H1 (cell line): ENCODE measurements around the gene KDM8. TPM values are rescaled to one million over a fixed set of nuclear protein-coding genes. Genes with fewer than 3 reads are reported as not detected.

Experiments
- CTCF ChIA-PET: fragments of 300-600 bp; sonication (Branson Sonifier 250); formaldehyde crosslinking; loops from one replicate; lab custom pipeline; 2021; ENCODE audit not compliant: partially characterized antibody; lab: Charles Lee
- POLR2A ChIA-PET: fragments of 300-600 bp; sonication (Branson Sonifier 250); formaldehyde crosslinking; loops from one replicate; lab custom pipeline; 2021; ENCODE audit warnings: inconsistent platforms; ENCODE audit not compliant: partially characterized antibody; lab: Charles Lee
- DNase-seq, 2 experiments: peaks; one replicate each; pipeline versions ENCODE4 v3.0.0 to v3.0.0-alpha.2; 2010 to 2022; ENCODE audit warnings: low spot score in 2 of 2, low read depth in 1 of 2, mixed read lengths in 1 of 2
- FAIRE-seq: peaks from 2 replicates; lab custom pipeline; 2011; peaks lifted over from hg19 to GRCh38; lab: Jason Lieb, UNC
- H2AFZ ChIP-seq: 2 replicates; pipeline ENCODE4 v1.8.1; 2012; ENCODE audit warnings: low read length, inconsistent platforms
- H2AK5ac ChIP-seq: 2 replicates; pipeline ENCODE4 v1.6.1; 2013; ENCODE audit warnings: low read depth, low read length
- H2BK120ac ChIP-seq: replicated peaks from 2 replicates; pipeline ENCODE3; 2013; ENCODE audit warnings: low read depth, low read length, inconsistent platforms
- H2BK12ac ChIP-seq: 2 replicates; pipeline ENCODE4 v1.6.1; 2013; ENCODE audit warnings: low read depth, low read length
- H2BK15ac ChIP-seq: 2 replicates; pipeline ENCODE4 v1.6.1; 2013; ENCODE audit warnings: low read length
- H2BK20ac ChIP-seq: 2 replicates; pipeline ENCODE4 v1.6.1; 2013; ENCODE audit warnings: low read length
- H2BK5ac ChIP-seq: 2 replicates; pipeline ENCODE4 v1.6.1; 2013; ENCODE audit warnings: low read depth, low read length
- H3K14ac ChIP-seq: 2 replicates; pipeline ENCODE4 v1.6.1; 2013; ENCODE audit warnings: inconsistent platforms; ENCODE audit not compliant: insufficient read length
- H3K18ac ChIP-seq: 2 replicates; pipeline ENCODE4 v1.6.1; 2013; ENCODE audit warnings: low read length; ENCODE audit errors: extremely low read depth
- H3K23ac ChIP-seq: 2 replicates; pipeline ENCODE4 v1.6.1; 2013; ENCODE audit warnings: inconsistent platforms; ENCODE audit not compliant: insufficient read length
- H3K23me2 ChIP-seq: 2 replicates; pipeline ENCODE4 v1.6.1; 2013; ENCODE audit warnings: low read depth, low read length
- H3K27ac ChIP-seq: 2 replicates; pipeline ENCODE4 v1.6.1; 2011; ENCODE audit warnings: low read depth, low read length, inconsistent platforms
- H3K27me3 ChIP-seq, 4 experiments: replicated peaks in 1 of 4; 1 replicate in 1 of 4; 2 replicates in 3 of 4; pipeline versions ENCODE4 v1.6.1 to v1.8.1; 2011 to 2013; ENCODE audit warnings: low read length in 3 of 4, mild to moderate bottlenecking in 3 of 4, inconsistent platforms in 2 of 4, mixed read lengths in 2 of 4, moderate library complexity in 1 of 4; ENCODE audit not compliant: control insufficient read depth in 3 of 4, insufficient read depth in 3 of 4; ENCODE audit errors: extremely low read depth in 1 of 4
- H3K36me3 ChIP-seq, 4 experiments: 2 replicates each; pipeline versions ENCODE4 v1.6.1 to v1.8.1; 2011 to 2013; ENCODE audit warnings: mild to moderate bottlenecking in 4 of 4, low read length in 3 of 4, moderate library complexity in 2 of 4, control low read depth in 1 of 4, inconsistent platforms in 1 of 4; ENCODE audit not compliant: insufficient read depth in 4 of 4, control insufficient read depth in 2 of 4
- H3K4ac ChIP-seq: replicated peaks from 2 replicates; pipeline ENCODE3; 2013; ENCODE audit warnings: low read length, low read depth, mixed read lengths, inconsistent platforms; ENCODE audit not compliant: insufficient read length
- H3K4me1 ChIP-seq, 4 experiments: replicated peaks in 1 of 4; 1 replicate in 1 of 4; 2 replicates in 3 of 4; pipeline versions ENCODE4 v1.6.1 to v1.8.1; 2011 to 2013; ENCODE audit warnings: low read length in 3 of 4, inconsistent platforms in 2 of 4, mixed read lengths in 1 of 4; ENCODE audit not compliant: insufficient read depth in 4 of 4, control insufficient read depth in 3 of 4
- H3K4me2 ChIP-seq, 2 experiments: 2 replicates each; pipeline versions ENCODE4 v1.6.1 to v1.8.1; 2011 to 2013; ENCODE audit warnings: low read depth in 2 of 2, low read length in 2 of 2, control low read depth in 1 of 2, inconsistent platforms in 1 of 2, mild to moderate bottlenecking in 1 of 2; ENCODE audit not compliant: insufficient read depth in 1 of 2
- H3K4me3 ChIP-seq, 4 experiments: fragments of 200-600, 300-600 bp in 1 of 4; sonication (generic), shearing (Covaris generic), sonication (Bioruptor Twin) in 1 of 4; 2 replicates each; pipeline versions ENCODE4 v1.5.1 to v1.8.1; 2011 to 2016; ENCODE audit warnings: low read length in 4 of 4, low read depth in 3 of 4, control low read depth in 2 of 4, inconsistent platforms in 2 of 4, mild to moderate bottlenecking in 2 of 4, mixed read lengths in 1 of 4, moderate library complexity in 1 of 4; ENCODE audit not compliant: insufficient read depth in 2 of 4; ENCODE audit errors: extremely low read depth in 1 of 4
- H3K56ac ChIP-seq: replicated peaks from 2 replicates; pipeline ENCODE3; 2013; ENCODE audit warnings: low read depth, mild to moderate bottlenecking, mixed read lengths, low read length, inconsistent platforms; ENCODE audit not compliant: insufficient read length
- H3K79me1 ChIP-seq: 2 replicates; pipeline ENCODE4 v1.6.1; 2013; ENCODE audit warnings: low read depth, low read length, control low read depth
- H3K79me2 ChIP-seq, 2 experiments: 2 replicates each; pipeline versions ENCODE4 v1.6.1 to v1.8.1; 2012 to 2013; ENCODE audit warnings: low read length in 2 of 2, mild to moderate bottlenecking in 2 of 2, inconsistent platforms in 1 of 2; ENCODE audit not compliant: insufficient read depth in 2 of 2, control insufficient read depth in 1 of 2
- H3K9ac ChIP-seq, 4 experiments: replicated peaks in 1 of 4; 1 replicate in 1 of 4; 2 replicates in 3 of 4; pipeline versions ENCODE4 v1.6.1 to v1.8.1; 2011 to 2013; ENCODE audit warnings: low read depth in 3 of 4, low read length in 3 of 4, control low read depth in 2 of 4, mild to moderate bottlenecking in 2 of 4, moderate library complexity in 2 of 4, inconsistent platforms in 1 of 4; ENCODE audit errors: extremely low read depth in 1 of 4
- H3K9me3 ChIP-seq, 2 experiments: 2 replicates each; pipeline versions ENCODE4 v1.6.1 to v1.8.1; 2012 to 2013; ENCODE audit warnings: mild to moderate bottlenecking in 2 of 2, moderate library complexity in 2 of 2, control low read depth in 1 of 2, inconsistent platforms in 1 of 2, low read depth in 1 of 2, low read length in 1 of 2, mixed read lengths in 1 of 2; ENCODE audit not compliant: insufficient read depth in 2 of 2
- H4K20me1 ChIP-seq, 2 experiments: replicated peaks in 1 of 2; 2 replicates each; pipeline versions ENCODE3 to v1.8.1; 2011 to 2013; ENCODE audit warnings: inconsistent platforms in 2 of 2, low read length in 2 of 2, mild to moderate bottlenecking in 1 of 2; ENCODE audit not compliant: insufficient read depth in 2 of 2, control insufficient read depth in 1 of 2
- H4K5ac ChIP-seq: 2 replicates; pipeline ENCODE4 v1.6.1; 2013; ENCODE audit warnings: low read length, low read depth, mixed read lengths, inconsistent platforms; ENCODE audit not compliant: insufficient read length
- H4K8ac ChIP-seq: 2 replicates; pipeline ENCODE4 v1.8.0; 2013; ENCODE audit warnings: mild to moderate bottlenecking, moderate library complexity, low read length, inconsistent platforms; ENCODE audit not compliant: insufficient read depth; ENCODE audit errors: extremely low read depth
- H4K91ac ChIP-seq: replicated peaks from 2 replicates; pipeline ENCODE3; 2013; ENCODE audit warnings: low read length, mixed read lengths, inconsistent platforms; ENCODE audit not compliant: insufficient read length
- RAD21 ChIP-seq, 2 experiments: IDR thresholded peaks in 1 of 2; conservative IDR thresholded peaks in 1 of 2; 2 replicates each; pipeline ENCODE4 v1.6.1; 2011; ENCODE audit warnings: low read depth in 2 of 2, low read length in 2 of 2, improper control_type of control experiment in 1 of 2, inconsistent platforms in 1 of 2, mild to moderate bottlenecking in 1 of 2, moderate library complexity in 1 of 2
- YY1 ChIP-seq: IDR thresholded peaks from 2 replicates; pipeline ENCODE4 v1.6.1; 2011; ENCODE audit warnings: low read depth, mild to moderate bottlenecking, low read length
- WGBS, 2 experiments: shearing (Covaris generic) in 1 of 2; methylation state at CpG; one replicate each; pipeline versions ENCODE4 v1.1.6 to v1.1.7; 2013 to 2015; ENCODE audit warnings: low lambda C conversion rate in 2 of 2, mixed read lengths in 2 of 2, inconsistent platforms in 1 of 2, low coverage in 1 of 2, missing lambda C conversion rate in 1 of 2; ENCODE audit not compliant: insufficient replicate concordance in 2 of 2, insufficient coverage in 1 of 2, insufficient read length in 1 of 2; ENCODE audit errors: extremely low coverage in 1 of 2, missing lambda C conversion rate in 1 of 2; 5-methylcytosine and 5-hydroxymethylcytosine counted together
- polyA plus RNA-seq, 7 experiments: library from polyadenylated mRNA; depleted of rRNA in 3 of 7; stranded (reverse) in 5 of 7; unstranded in 2 of 7; fragments of >200 nt in 5 of 7; fragments of 200-250 nt in 2 of 7; gene quantifications; 1 replicate in 5 of 7; 2 replicates in 1 of 7; 4 replicates in 1 of 7; pipeline versions ENCODE4 v1.2.1 to v1.2.3, GENCODE V29; 2011 to 2013; ENCODE audit warnings: missing spikeins in 2 of 7, mixed read lengths in 2 of 7
- total RNA-seq: library from RNA; stranded (reverse); fragmentation: NEBNext Ultra II Directional; extraction: Animal tissue kit (Norgen Biotek cat#: 25700); gene quantifications from 2 replicates; pipeline ENCODE4 v1.2.1, GENCODE V29; 2021
- TF ChIP-seq, protein P1 (sequence below), 3 experiments: IDR thresholded peaks; 1 replicate in 2 of 3; 2 replicates in 1 of 3; pipeline versions ENCODE4 v1.5.1 to v1.6.1; 2011; ENCODE audit warnings: low read length in 3 of 3, mild to moderate bottlenecking in 3 of 3, inconsistent platforms in 2 of 3, low read depth in 1 of 3, moderate library complexity in 1 of 3; ENCODE audit not compliant: insufficient read depth in 1 of 3; ENCODE audit errors: control extremely low read depth in 1 of 3

KDM8 gene
- total and polyA plus RNA-seq, 2 of the 8 experiments (the other 6 are each of a cell fraction or from before 2014, with no cell fraction given) = 10.3 to 12.8 TPM

- no peaks in the 10 kb centered on the region for H3K23me2 ChIP-seq
- H3K4me3 ChIP-seq = no peak overlapping the region
- H3K9me3 ChIP-seq = no peaks in the 10 kb centered on the region
- no peak overlapping the region for H2BK20ac ChIP-seq
- no peak overlapping the region for H4K5ac ChIP-seq
- ChIA-PET CTCF (interaction anchor here (0.8 to 7.6 kb wide), 9 partner anchors 8 to 207 kb away, joined by 3 to 73 read pairs (median 6); partner anchors contain the start of gene KDM8), POLR2A (no interaction called here)
- no peak overlapping the region for H2AFZ ChIP-seq
- 89% methylated on average over 8 of the region's 8 CpGs; no CpG with 5 or more reads in 1 of the 2 experiments for WGBS, 2 experiments
- no peak overlapping the region for H2BK12ac ChIP-seq
- H3K27ac ChIP-seq = no peak overlapping the region
- no peaks in the 10 kb centered on the region for H3K36me3 ChIP-seq
- H3K79me1 ChIP-seq = no peaks in the 10 kb centered on the region
- H4K8ac ChIP-seq = no peak overlapping the region; the same call in 1 of the 2 replicates
- no peak overlapping the region for H3K4me2 ChIP-seq
- H3K14ac ChIP-seq = no peak overlapping the region
- H3K27me3 ChIP-seq = no peaks in the 10 kb centered on the region
- DNase-seq (no peak), FAIRE-seq (no peak)
- H4K91ac ChIP-seq = no peak overlapping the region
- TF ChIP-seq, protein P1, sequence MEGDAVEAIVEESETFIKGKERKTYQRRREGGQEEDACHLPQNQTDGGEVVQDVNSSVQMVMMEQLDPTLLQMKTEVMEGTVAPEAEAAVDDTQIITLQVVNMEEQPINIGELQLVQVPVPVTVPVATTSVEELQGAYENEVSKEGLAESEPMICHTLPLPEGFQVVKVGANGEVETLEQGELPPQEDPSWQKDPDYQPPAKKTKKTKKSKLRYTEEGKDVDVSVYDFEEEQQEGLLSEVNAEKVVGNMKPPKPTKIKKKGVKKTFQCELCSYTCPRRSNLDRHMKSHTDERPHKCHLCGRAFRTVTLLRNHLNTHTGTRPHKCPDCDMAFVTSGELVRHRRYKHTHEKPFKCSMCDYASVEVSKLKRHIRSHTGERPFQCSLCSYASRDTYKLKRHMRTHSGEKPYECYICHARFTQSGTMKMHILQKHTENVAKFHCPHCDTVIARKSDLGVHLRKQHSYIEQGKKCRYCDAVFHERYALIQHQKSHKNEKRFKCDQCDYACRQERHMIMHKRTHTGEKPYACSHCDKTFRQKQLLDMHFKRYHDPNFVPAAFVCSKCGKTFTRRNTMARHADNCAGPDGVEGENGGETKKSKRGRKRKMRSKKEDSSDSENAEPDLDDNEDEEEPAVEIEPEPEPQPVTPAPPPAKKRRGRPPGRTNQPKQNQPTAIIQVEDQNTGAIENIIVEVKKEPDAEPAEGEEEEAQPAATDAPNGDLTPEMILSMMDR (IDR thresholded peaks at IDR 0.05; ENCODE audit: control extremely low read depth in 1 of 3, insufficient read depth in 1 of 3, low read depth in 1 of 3, low read length in 3 of 3) = peak in 1 of 3 experiments; percentile 18; a peak in 1 of 4 replicates
- TF ChIP-seq RAD21 (IDR thresholded peaks at IDR 0.05 in 1 of 2, conservative IDR thresholded peaks at IDR 0.05 in 1 of 2; ENCODE audit: low read depth in 2 of 2, low read length in 2 of 2) = peak; percentile 18 to 34; a peak in 1 of 4 replicates
- no peak for TF ChIP-seq YY1
- H2BK15ac ChIP-seq = no peak overlapping the region
- H2BK5ac ChIP-seq = no peak overlapping the region
- no peaks in the 10 kb centered on the region for H4K20me1 ChIP-seq
- H3K79me2 ChIP-seq = no peaks in the 10 kb centered on the region
- H3K9ac ChIP-seq = no peak overlapping the region
- no peak overlapping the region for H2BK120ac ChIP-seq
- peak overlapping the region; percentile 6 for H3K56ac ChIP-seq
- 0 out of 7 replicates have a peak, but pooled peaks cover 0 to 2% (median 0%) of the 10 kb centered on the region in 4 experiments for H3K4me1 ChIP-seq
- H3K23ac ChIP-seq = no peak overlapping the region
- no peak overlapping the region for H2AK5ac ChIP-seq
- no peak overlapping the region for H3K4ac ChIP-seq
- no peak overlapping the region for H3K18ac ChIP-seq
Observed at GRCh38 chr16:27223226-27223610, 19.9 kb downstream of the KDM8 start.
